Esophagus squamous epithelium (tissue), 4 donors: Measurements from ENCODE around the gene GAL3ST3.

Experiments used
- POLR2A ChIP-seq, 4 donors: fragments of 450-650 bp; IDR thresholded peaks; one replicate each; pipeline ENCODE4 v1.6.1; 2017; ENCODE audit warnings: antibody characterized with exemption in 4 of 4, mild to moderate bottlenecking in 4 of 4, moderate library complexity in 3 of 4
- TF ChIP-seq, protein P1 (sequence below), 6 experiments: fragments of 450-650 bp in 4 of 6; fragments of 200-600 bp in 2 of 6; sonication (generic) in 2 of 6; IDR thresholded peaks; one replicate each; pipeline ENCODE4 v1.5.1; 2016 to 2019; ENCODE audit warnings: antibody characterized with exemption in 6 of 6, mild to moderate bottlenecking in 4 of 6, moderate library complexity in 4 of 6

DNA sequence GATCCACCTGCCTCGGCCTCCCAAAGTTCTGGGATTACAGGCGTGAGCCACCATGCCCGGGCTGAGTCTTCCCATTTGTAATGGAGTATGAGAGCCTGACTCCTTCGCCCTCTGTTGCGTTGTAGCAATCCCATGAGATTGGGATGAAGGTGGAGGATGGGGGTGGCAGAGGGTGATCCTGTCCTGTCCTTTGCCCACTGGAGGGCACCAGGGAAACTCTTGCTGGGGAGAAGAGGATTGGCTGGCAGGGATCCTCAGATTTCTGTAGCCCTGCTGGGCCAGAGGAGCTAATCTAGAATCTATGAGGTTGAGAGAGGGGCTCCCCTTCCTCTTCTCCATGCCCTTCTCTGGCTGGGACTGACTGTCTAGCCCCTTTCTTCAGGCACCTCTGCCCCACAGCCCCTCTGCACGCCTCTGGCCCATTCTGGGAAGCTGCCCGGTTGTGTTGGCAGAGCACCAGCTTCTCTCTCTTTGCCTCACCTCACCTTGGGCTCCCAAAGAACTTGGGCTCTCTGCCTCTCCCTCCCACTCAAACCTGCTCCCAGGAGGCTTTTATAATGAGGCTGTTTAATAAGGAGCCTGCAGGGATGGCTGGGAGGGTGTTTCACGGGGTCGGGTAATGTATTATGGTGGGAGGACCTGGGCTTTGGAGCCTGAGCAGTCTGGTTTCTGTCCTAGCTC lies 13.2 kb downstream of the GAL3ST3 start:
- TF ChIP-seq, protein P1, sequence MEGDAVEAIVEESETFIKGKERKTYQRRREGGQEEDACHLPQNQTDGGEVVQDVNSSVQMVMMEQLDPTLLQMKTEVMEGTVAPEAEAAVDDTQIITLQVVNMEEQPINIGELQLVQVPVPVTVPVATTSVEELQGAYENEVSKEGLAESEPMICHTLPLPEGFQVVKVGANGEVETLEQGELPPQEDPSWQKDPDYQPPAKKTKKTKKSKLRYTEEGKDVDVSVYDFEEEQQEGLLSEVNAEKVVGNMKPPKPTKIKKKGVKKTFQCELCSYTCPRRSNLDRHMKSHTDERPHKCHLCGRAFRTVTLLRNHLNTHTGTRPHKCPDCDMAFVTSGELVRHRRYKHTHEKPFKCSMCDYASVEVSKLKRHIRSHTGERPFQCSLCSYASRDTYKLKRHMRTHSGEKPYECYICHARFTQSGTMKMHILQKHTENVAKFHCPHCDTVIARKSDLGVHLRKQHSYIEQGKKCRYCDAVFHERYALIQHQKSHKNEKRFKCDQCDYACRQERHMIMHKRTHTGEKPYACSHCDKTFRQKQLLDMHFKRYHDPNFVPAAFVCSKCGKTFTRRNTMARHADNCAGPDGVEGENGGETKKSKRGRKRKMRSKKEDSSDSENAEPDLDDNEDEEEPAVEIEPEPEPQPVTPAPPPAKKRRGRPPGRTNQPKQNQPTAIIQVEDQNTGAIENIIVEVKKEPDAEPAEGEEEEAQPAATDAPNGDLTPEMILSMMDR (IDR thresholded peaks at IDR 0.05) = no peak
- no peak for TF ChIP-seq POLR2A (IDR thresholded peaks at IDR 0.05)
